ENCODE measurements around the gene SNTG2. TPM values are rescaled to one million over a fixed set of nuclear protein-coding genes. Genes with fewer than 3 reads are reported as not detected.
"Not testable (repeated sequence)": the region's sequence is repeated elsewhere in the genome, so short reads cannot be mapped to it uniquely, and the experiment has no call there.

The SNTG2 gene
- total RNA-seq, 2 donors from 2014 or later = 4.1 to 11.9 TPM

DNA sequence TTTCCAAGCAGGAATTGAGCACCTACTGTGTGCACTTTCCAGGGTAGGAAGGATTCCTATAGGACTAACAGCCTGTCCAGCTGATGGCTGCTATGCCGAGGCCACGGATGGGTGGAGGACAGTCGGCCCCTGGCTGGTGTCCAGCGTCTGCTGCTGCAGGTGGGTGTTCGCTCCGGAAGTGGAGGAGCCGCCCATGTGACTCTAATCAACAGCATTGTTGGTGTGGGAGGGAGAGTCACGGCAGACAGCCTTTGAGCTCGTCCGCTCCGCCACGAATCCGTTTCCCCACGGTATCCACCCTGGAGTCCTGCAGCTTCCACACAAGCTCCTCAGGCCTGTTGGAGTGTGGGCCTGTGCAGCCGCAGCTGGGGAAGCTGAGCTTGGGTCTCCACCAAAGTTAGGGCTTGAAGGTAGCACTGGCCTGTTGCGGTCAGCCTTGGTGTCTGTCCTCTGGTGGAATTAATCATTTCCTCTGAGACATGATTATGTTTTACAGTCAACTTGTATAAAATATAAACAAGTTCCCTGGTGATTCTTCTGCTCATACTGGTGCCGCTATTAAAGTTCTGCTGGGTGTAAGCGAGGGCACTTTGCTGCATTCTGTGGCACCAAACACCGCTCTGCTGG, 276.7 kb downstream of the SNTG2 start:
- H3K4me1 Mint-ChIP-seq = no peaks in the 10 kb centered on the region
- H3K27ac ChIP-seq (ENCODE audit: low read depth, low read length) = no peak overlapping the region

DNA sequence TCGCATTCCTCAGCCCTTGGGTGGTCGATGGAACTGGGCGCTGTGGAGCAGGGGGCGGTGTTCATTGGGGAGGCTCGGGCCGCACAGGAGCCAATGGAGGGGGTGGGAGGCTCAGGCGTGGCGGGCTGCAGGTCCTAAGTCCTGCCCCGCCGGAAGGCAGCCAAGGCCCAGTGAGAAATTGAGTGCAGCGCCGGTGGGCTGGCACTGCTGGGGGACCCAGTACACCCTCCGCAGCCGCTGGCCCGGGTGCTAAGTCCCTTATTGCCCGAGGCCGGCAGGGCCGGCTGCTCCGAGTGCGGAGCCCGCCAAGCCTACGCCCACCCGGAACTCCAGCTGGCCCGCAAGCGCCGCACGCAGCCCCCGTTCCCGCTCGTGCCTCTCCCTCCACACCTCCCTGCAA, 278.9 kb downstream of the SNTG2 start:
- H3K4me3 Mint-ChIP-seq; DNase-seq; H3K36me3 ChIP-seq (ENCODE audit: control insufficient read depth, insufficient read depth, low read length); H3K4me1 ChIP-seq (ENCODE audit: control insufficient read depth, insufficient read depth, low read length); H3K4me3 ChIP-seq (ENCODE audit: low read length); H3K9me3 ChIP-seq (ENCODE audit: control insufficient read depth, low read length); H3K27me3 Mint-ChIP-seq (ENCODE audit: insufficient read depth); H3K4me1 Mint-ChIP-seq; H3K27ac Mint-ChIP-seq; H3K27ac ChIP-seq (ENCODE audit: low read depth, low read length); H3K27me3 ChIP-seq (ENCODE audit: control insufficient read depth, insufficient read depth, low read length, poor library complexity, severe bottlenecking); H3K9ac ChIP-seq (ENCODE audit: extremely low read depth, low read length, poor library complexity, severe bottlenecking): not testable (repeated sequence)
- Mint-ChIP-seq H3K36me3 (ENCODE audit: low read depth) (peaks cover 13% of the 10 kb centered on the region), H3K9me3 (peaks cover 20% of the 10 kb centered on the region)
- 92 to 100% methylated on average over 2 to 30 of the region's 30 CpGs for WGBS, 2 experiments (ENCODE audit: insufficient coverage in 1 of 2, insufficient read length in 1 of 2)

More for the DNA sequence above, 276.7 kb downstream of the SNTG2 start:
- Mint-ChIP-seq H3K27me3 (ENCODE audit: insufficient read depth) (no peaks in the 10 kb centered on the region), H3K4me3 (no peak overlapping the region), H3K36me3 (ENCODE audit: low read depth) (peaks cover 13% of the 10 kb centered on the region), H3K27ac (no peak overlapping the region), H3K9me3 (peaks cover 20% of the 10 kb centered on the region)
- 93 to 94% methylated on average over 13 to 19 of the region's 19 CpGs for WGBS, 2 experiments (ENCODE audit: insufficient coverage in 1 of 2, insufficient read length in 1 of 2)
- no peaks in the 10 kb centered on the region for H3K27me3 ChIP-seq (ENCODE audit: control insufficient read depth, insufficient read depth, low read length, poor library complexity, severe bottlenecking)
- no peaks in the 10 kb centered on the region for H3K9me3 ChIP-seq (ENCODE audit: control insufficient read depth, low read length)
- H3K4me3 ChIP-seq (ENCODE audit: low read length) = no peak overlapping the region
- H3K36me3 ChIP-seq (ENCODE audit: control insufficient read depth, insufficient read depth, low read length) = no peaks in the 10 kb centered on the region
- DNase-seq = no peak
- no peaks in the 10 kb centered on the region for H3K4me1 ChIP-seq (ENCODE audit: control insufficient read depth, insufficient read depth, low read length)
- TF ChIP-seq, protein P1, sequence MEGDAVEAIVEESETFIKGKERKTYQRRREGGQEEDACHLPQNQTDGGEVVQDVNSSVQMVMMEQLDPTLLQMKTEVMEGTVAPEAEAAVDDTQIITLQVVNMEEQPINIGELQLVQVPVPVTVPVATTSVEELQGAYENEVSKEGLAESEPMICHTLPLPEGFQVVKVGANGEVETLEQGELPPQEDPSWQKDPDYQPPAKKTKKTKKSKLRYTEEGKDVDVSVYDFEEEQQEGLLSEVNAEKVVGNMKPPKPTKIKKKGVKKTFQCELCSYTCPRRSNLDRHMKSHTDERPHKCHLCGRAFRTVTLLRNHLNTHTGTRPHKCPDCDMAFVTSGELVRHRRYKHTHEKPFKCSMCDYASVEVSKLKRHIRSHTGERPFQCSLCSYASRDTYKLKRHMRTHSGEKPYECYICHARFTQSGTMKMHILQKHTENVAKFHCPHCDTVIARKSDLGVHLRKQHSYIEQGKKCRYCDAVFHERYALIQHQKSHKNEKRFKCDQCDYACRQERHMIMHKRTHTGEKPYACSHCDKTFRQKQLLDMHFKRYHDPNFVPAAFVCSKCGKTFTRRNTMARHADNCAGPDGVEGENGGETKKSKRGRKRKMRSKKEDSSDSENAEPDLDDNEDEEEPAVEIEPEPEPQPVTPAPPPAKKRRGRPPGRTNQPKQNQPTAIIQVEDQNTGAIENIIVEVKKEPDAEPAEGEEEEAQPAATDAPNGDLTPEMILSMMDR (conservative IDR thresholded peaks at IDR 0.05) = no peak
- no peak overlapping the region for H3K9ac ChIP-seq (ENCODE audit: extremely low read depth, low read length, poor library complexity, severe bottlenecking)

DNA sequence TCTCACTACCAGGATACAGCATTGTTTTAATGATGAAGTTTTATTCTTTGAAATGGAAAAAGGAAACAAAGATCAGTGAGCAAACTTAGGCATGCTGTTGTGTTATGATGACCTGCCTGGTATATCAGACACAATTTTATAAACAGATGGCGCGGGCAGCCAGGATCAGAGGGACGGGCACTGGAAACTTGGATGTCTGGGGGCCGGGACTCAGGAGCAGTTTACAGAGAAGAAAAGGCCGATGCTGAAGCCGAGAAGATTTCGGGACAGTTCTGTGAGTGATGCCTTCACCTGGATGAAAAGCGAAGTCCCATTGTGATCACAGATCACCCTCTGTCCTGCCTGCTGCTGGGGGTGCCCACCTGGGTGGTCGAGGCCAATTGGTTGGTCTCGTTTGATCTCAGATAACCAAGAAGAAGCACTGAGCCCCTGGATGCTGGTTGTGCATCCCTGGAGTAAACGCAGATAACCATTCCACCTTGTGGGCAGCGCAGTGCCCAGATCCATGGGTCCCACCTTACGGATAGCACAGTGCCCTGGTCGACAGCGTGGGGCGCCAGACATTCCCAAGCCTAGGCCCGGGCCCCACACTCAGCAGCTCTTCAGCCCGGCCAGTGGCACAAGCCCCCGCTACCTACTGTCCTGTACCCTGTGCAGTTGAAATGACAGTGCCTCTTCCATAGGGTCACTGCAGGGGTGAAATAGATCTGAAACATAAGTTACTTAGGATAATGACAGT, 279.7 kb downstream of the SNTG2 start:
- no peak overlapping the region for H3K27ac Mint-ChIP-seq
- Histone ChIP-seq H3K36me3 (ENCODE audit: control insufficient read depth, insufficient read depth, low read length) (no peaks in the 10 kb centered on the region), H3K27me3 (ENCODE audit: control insufficient read depth, insufficient read depth, low read length, poor library complexity, severe bottlenecking) (no peaks in the 10 kb centered on the region), H3K4me3 (ENCODE audit: low read length) (no peak overlapping the region), H3K9ac (ENCODE audit: extremely low read depth, low read length, poor library complexity, severe bottlenecking) (no peak overlapping the region), H3K27ac (ENCODE audit: low read depth, low read length) (no peak overlapping the region), H3K9me3 (ENCODE audit: control insufficient read depth, low read length) (no peaks in the 10 kb centered on the region), H3K4me1 (ENCODE audit: control insufficient read depth, insufficient read depth, low read length) (no peaks in the 10 kb centered on the region)
- H3K27me3 Mint-ChIP-seq (ENCODE audit: insufficient read depth) = no peaks in the 10 kb centered on the region
- H3K36me3 Mint-ChIP-seq (ENCODE audit: low read depth) = peaks cover 13% of the 10 kb centered on the region
- 93 to 98% methylated on average over 17 to 19 of the region's 19 CpGs for WGBS, 2 experiments (ENCODE audit: insufficient coverage in 1 of 2, insufficient read length in 1 of 2)
- no peaks in the 10 kb centered on the region for H3K4me1 Mint-ChIP-seq
- TF ChIP-seq, protein P1 (conservative IDR thresholded peaks at IDR 0.05) = no peak
- H3K9me3 Mint-ChIP-seq = peaks cover 20% of the 10 kb centered on the region
- no peak for DNase-seq
- no peak overlapping the region for H3K4me3 Mint-ChIP-seq

Data from endodermal cell (in vitro differentiated cells).